Medulla oblongata (tissue), 1 donor: ENCODE measurements around the gene MAGIX.

ENCODE experiments used
- DNase-seq: peaks from one replicate; pipeline ENCODE4 v3.0.0-alpha.2; 2015; ENCODE audit errors: extremely low spot score

MAGIX gene

GRCh38 chrX:49183701-49184281, 21.2 kb downstream of the MAGIX start:
- DNase-seq: no peak

- DNase-seq: no peak
These were observed 22.0 kb downstream of the MAGIX start for GRCh38 chrX:49184294-49185281.

GRCh38 chrX:49186125-49187027, 23.8 kb downstream of the MAGIX start, which contains the start of gene PRICKLE3:
PRICKLE3 (minus strand) TSS chrX:49186373; CDS start chrX:49186297, 76 bp downstream.
- peak; percentile 63 for DNase-seq

- DNase-seq: no peak
These were observed 24.5 kb downstream of the MAGIX start for GRCh38 chrX:49187028-49187394.

GRCh38 chrX:49187526-49187925, 25.0 kb downstream of the MAGIX start:
- DNase-seq: no peak

GRCh38 chrX:49188468-49189076, 26.0 kb downstream of the MAGIX start:
- no peak for DNase-seq

- DNase-seq: no peak
These were observed 27.0 kb downstream of the MAGIX start for GRCh38 chrX:49189606-49190005.

- DNase-seq: peak; percentile 98
These were observed 28.4 kb downstream of the MAGIX start for GRCh38 chrX:49190821-49191573.

GRCh38 chrX:49191574-49192011, 29.0 kb downstream of the MAGIX start:
- no peak for DNase-seq

GRCh38 chrX:49192722-49193328, 30.3 kb downstream of the MAGIX start:
- DNase-seq: no peak

GRCh38 chrX:49193542-49193964, 31.0 kb downstream of the MAGIX start:
- DNase-seq: no peak

- DNase-seq: no peak
These were observed 35.1 kb downstream of the MAGIX start for GRCh38 chrX:49197543-49198087.

- DNase-seq: no peak
These were observed 36.2 kb downstream of the MAGIX start for GRCh38 chrX:49198540-49199314.

- no peak for DNase-seq
These were observed 36.7 kb downstream of the MAGIX start for GRCh38 chrX:49199315-49199595.

- peak; percentile 78 for DNase-seq
These were observed 37.6 kb downstream of the MAGIX start, which contains the start of gene SYP for GRCh38 chrX:49199906-49200771. SYP (minus strand) TSS chrX:49200193; CDS start chrX:49200186, 7 bp downstream.

- DNase-seq: no peak
These were observed 39.5 kb downstream of the MAGIX start for GRCh38 chrX:49202022-49202421.

GRCh38 chrX:49203536-49203935, 41.0 kb downstream of the MAGIX start:
- no peak for DNase-seq

GRCh38 chrX:49204017-49204416, 41.5 kb downstream of the MAGIX start:
- DNase-seq: no peak
